Myocyte (in vitro differentiated cells): Measurements from ENCODE around the gene PRDM2. TPM values are rescaled to one million over a fixed set of nuclear protein-coding genes. Genes with fewer than 3 reads are reported as not detected.
"Not testable (repeated sequence)": the region's sequence is repeated elsewhere in the genome, so short reads cannot be mapped to it uniquely, and the experiment has no call there.

Source experiments
- DNase-seq: peaks from one replicate; pipeline ENCODE4 v3.0.0-alpha.2; 2012; ENCODE audit warnings: low read depth
- polyA plus RNA-seq: library from polyadenylated mRNA; unstranded; fragments of >200 nt; gene quantifications from one replicate; pipeline ENCODE4 v1.2.1, GENCODE V29; 2012; ENCODE audit warnings: missing spikeins
- total RNA-seq: library from RNA; depleted of rRNA; stranded (reverse); fragments of >200 nt; gene quantifications from 2 replicates; pipeline ENCODE4 v1.2.3, GENCODE V29; 2014

PRDM2 gene, protein sequence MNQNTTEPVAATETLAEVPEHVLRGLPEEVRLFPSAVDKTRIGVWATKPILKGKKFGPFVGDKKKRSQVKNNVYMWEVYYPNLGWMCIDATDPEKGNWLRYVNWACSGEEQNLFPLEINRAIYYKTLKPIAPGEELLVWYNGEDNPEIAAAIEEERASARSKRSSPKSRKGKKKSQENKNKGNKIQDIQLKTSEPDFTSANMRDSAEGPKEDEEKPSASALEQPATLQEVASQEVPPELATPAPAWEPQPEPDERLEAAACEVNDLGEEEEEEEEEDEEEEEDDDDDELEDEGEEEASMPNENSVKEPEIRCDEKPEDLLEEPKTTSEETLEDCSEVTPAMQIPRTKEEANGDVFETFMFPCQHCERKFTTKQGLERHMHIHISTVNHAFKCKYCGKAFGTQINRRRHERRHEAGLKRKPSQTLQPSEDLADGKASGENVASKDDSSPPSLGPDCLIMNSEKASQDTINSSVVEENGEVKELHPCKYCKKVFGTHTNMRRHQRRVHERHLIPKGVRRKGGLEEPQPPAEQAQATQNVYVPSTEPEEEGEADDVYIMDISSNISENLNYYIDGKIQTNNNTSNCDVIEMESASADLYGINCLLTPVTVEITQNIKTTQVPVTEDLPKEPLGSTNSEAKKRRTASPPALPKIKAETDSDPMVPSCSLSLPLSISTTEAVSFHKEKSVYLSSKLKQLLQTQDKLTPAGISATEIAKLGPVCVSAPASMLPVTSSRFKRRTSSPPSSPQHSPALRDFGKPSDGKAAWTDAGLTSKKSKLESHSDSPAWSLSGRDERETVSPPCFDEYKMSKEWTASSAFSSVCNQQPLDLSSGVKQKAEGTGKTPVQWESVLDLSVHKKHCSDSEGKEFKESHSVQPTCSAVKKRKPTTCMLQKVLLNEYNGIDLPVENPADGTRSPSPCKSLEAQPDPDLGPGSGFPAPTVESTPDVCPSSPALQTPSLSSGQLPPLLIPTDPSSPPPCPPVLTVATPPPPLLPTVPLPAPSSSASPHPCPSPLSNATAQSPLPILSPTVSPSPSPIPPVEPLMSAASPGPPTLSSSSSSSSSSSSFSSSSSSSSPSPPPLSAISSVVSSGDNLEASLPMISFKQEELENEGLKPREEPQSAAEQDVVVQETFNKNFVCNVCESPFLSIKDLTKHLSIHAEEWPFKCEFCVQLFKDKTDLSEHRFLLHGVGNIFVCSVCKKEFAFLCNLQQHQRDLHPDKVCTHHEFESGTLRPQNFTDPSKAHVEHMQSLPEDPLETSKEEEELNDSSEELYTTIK (N-terminal part only)
- total RNA-seq: 18.6 and 20.9 TPM in 2 replicates
- 17.6 TPM for polyA plus RNA-seq

DNA sequence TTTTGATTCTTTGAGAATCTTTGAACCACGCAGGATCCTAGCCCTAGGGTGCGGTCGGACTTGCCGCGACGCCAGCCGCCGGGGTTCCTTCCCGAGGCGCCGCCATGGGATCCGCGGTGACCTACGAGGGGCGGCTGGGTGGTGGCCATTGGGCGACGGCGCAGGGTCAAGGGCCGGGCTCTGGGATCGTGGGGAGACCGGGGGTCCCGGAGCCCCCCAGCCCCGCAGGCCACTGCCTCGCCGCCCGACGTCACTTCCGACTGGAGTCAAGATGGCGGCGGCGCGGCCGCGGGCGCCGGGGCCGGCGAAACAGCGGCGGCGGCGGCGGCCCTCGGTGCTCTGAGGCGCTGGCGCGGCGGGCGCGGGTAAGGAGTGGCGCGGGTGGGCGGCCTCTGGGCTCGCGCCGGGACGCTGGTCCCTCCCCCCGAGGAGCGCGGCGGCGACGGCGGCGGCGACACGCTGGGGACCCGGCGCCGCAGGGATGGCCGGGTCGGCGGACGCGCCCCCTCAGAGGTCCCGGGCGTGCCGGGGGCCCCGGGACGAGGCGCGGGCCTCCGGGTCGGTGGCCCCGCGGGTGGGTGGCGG lies at the start of gene PRDM2:
TSS of gene PRDM2 (plus strand) at position 253 of the 585 bp plus-strand sequence. CDS start 15,418 bp downstream, outside the sequence.
- DNase-seq: peak; percentile 54

DNA sequence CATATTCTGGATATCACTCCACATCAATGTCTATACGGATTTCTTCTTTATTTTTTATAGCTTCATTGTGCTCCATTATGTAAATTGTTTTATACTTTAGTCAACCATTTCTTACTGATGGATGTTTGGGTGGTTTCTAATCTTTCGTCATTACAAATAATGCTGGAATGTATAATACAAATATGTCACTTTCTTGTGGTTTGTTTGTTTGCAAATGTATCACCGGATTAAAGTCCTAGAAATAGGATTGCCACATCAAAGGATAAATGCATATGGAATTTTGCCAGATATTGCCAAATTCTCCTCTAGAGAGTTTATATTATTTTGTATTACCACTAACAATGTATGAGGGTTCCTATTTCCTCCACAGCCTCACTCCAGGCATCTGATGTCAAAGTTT lies 48.7 kb upstream of the PRDM2 start:
- DNase-seq: peak; percentile 3

DNA sequence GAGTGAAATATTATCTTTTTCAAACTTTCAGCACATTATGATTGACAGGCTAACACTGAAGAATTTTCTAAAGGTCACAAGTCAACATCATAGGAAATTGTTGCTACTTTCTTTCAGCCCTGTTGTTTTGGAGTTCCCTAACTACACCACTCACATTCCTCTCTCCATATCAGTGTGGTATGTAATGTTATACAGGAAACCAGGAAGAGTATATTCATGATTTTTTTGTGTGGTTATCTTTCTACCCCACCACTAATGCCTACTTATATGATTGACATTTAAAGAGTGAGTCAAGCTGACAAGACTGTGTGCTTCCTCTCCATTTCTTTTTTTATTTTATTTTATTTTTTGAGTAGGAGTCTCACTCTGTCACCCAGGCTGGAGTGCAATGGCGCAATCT lies 47.8 kb upstream of the PRDM2 start:
- DNase-seq: no peak

DNA sequence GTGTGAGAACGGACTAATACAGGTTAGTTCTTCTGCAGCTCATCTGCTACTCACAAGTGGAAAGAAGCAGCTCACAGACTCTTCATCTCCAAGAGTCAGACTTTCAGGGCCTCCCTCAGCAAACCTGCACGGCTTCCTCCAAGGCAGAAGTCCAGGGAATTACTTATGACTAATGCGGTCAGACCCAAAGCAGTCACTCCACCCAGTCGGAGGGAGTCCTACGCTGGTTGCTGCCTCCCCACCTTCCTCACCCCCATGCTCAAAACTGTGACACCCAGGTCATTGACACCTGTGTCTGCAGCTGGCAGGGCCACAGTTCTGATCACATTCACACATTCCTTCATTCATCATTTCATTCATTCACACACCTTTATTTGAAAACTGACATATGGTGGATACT lies 38.4 kb upstream of the PRDM2 start:
- DNase-seq: peak; percentile 9

DNA sequence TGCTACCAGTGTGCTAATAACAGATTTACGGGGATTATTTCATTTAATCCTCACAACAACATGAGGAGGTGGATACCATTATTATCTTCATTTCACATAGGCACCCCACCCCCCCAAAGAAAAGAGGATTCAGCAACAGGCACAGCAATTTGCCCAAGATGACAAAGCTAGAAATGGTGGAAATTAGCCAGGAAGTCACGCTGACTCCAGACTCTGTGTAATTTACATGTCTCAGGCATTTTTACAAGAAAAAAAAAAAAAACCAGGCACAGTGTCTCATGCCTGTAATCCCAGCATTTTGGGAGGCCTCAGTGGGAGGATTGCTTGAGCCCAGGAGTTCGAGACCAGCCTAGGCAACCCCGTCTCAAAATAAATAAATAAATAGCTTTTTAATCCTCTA lies 37.5 kb upstream of the PRDM2 start:
- peak; percentile 32 for DNase-seq

DNA sequence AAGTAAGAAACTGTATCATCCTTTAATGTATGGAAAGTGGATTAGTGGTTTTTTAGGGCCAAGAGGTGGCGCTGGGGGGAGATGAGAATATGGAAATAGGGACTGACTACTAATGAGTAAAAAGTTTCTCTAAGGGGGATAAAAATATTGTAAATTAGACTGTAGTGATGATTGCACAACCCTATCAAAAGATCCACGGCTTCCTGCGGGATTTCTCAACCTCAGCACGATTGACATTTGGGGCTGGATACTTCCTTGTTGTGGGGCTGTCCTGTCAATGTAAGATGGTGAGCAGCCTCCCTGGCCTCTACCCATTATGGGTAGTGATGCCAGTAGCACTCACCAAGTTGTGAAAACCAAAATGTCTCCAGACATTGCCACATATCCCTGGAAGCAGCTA lies 36.0 kb upstream of the PRDM2 start:
- DNase-seq: no peak

DNA sequence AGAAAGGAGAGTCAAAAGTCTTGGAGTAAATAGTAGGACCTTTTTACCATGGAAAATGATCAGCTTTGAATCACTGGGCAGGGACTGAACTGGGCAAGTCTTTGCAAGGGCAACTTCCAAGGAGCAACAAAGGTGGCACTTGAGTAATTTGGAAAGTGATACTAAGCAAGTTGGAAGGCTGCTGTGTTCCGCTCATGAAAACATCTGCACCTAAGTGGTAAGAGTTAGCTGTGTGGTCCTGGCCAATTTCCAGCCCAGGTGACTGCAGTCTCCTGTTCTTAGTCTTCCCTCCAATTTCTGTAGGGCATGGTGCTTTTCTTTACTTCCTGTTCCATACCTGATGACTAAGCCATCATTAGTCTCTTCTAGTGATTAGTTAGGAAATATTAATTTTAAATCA lies 35.5 kb upstream of the PRDM2 start:
- DNase-seq: no peak

DNA sequence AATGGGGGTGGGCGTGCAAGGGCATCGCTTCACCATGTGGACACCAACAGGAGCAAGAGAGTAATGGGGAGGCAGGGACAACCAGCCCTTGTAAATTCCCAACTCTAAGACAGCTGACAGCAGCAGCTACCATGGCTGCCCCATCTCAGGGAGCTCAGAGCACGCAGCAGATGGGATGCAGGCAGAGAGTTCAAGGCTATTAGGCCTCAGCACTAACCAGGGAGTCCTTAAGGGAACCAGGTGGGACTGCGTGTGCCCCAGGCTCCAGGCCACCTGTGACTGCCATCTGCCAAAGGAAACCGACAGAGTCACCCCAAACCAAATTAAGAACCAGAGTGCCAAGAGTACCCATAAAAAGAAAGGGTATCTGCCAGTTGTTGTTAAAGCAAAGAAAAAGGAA lies 33.7 kb upstream of the PRDM2 start:
- DNase-seq: no peak

DNA sequence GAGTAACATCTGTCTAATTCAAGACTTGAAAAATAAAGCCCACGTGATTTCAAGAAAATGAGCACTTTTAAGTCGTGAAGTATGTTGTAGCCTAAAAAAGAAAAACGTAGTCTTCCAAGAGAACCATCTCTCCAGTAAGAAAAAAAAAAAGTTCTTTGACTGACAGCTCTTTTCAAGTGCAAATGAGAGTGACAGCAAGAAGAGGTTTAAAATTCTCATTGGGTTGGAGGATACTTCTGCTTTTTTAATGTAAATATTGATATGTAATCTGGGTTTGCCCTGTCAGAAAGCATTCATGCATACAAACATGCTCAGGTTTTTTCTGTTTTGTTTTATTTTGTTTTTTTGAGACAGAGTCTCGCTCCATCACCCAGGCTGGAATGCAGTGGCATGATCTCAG lies 32.3 kb upstream of the PRDM2 start:
- DNase-seq: no peak

DNA sequence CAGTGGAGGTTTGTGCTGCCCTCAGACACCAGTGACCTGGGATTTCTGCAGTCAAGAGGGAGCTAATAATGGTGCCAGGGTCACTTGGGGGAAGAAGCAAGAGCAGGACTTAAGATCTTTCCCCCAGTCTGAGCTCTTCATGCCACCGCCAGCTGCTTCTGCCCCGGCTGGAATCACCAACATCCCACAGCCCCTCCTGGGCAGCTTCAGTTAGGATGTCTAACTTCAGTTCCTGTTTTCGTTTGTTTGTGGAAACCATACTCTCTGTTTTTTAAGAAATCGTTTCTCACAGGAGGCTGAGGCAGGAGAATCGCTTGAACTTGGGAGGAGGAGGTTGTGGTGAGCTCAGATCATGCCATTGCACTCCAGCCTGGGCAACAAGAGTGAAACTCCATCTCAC lies 25.6 kb upstream of the PRDM2 start:
- DNase-seq: no peak

DNA sequence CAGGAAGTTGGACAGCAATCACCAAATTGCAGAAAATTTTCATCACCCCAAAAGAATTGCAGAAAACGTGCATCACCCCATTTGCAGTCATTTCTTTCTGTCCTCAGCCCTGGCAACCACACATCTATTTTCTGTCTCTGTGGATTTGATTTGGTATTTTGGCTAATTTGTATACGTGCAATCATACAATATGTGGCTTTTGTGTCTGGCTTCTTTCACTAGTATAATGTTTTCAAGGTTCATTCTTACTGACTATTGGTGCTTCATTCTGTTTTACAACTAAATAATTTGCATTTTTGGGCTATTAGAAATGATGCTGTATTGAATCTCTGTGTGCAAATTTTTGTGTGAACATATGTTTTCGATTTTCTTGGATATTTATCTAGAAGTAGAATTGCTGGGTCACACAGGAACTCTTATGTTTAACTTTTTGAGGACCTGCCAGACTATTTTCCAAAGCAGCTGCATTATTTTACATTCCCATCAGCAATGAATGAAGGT lies 24.8 kb upstream of the PRDM2 start:
- DNase-seq: no peak

DNA sequence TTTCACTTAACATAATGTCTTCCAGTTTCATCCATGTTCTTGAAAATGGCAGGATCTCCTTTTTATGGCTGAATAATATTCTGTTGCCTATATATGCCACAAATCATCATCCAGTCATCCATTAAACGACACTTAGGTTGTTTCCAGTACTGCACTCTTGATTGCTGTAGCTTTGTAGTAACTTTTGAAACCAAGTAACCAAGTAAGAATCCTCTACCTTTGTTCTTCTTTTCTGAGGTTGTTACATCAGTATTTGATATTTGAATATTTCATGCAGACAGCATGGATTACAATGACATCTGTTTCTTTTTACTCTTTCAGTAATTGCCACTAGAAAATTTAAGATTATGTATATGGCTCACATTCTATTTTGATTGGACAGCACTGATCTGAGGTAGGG lies 22.1 kb upstream of the PRDM2 start:
- DNase-seq: no peak

DNA sequence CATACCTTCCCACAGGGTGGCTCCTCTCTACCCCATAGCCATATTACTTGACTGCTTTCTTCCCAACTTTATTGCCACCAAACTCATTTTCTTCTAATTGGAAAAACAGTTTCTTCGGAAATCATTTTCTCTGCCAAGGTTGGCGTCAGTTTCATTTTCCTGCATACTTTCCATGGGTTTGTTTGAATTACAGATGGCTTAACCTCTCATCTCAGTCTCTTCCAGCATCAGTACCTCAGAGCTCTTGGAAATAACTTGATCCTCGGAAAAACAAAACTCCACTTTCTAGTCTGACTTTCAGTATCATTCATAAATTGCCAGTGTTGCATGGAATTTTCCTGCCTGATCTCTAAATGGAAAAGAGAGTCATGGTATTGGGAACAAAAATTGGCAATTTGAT lies 20.3 kb upstream of the PRDM2 start:
- no peak for DNase-seq

DNA sequence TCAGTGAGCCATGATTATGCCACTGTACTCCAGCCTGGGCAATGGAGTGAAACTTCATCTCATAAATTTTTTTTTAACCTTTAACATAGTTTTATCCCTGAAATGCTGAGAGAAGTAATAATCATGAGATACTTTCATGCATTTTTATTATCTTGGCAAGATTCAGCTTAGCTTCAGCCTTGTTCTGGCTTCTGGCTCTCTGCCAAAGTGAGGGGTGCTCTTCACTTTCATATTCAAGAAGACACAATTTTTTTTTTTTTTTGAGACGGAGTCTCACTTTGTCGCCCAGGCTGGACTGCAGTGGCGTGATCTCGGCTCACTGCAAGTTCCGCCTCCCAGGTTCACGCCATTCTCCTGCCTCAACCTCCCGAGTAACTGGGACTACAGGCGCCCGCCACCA lies 19.4 kb upstream of the PRDM2 start:
- DNase-seq: not testable (repeated sequence)

DNA sequence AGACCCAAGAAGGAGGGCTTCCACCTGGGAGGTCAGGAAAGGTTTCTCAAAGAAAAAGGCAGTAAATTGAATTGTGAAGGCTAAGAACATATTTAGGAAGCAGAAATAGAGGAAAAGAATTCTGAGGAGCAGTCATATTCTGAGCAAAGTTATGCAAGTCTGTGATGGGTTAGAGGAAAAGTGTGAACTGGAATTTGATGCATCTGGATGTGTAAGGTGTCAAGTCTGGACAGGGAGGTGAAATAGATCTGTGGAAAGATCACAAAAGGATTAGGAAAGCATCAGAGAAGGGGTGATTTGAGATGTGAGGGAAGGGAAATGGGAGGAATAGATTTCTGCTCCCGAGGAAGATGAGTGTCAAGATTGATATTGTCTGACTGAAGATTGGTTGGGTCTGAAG lies 18.1 kb upstream of the PRDM2 start:
- DNase-seq: no peak

DNA sequence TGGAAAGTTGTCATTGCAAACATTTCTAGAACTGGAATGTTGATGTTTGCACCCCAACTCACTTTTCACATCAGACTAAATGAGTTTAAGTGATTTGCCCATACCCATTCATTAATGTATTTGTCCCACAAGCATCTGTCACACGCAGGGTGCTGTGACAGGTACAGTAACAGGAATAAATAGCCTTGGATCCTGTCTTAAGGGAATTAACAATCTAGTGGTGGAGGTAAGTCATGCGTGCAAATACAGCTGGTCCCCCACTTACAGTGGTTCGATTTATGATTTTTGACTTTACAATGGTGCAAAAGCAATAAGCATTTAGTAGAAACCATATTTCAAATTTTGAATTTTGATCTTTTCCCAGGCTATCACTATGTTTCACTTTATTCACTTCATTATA lies 17.5 kb upstream of the PRDM2 start:
- no peak for DNase-seq

DNA sequence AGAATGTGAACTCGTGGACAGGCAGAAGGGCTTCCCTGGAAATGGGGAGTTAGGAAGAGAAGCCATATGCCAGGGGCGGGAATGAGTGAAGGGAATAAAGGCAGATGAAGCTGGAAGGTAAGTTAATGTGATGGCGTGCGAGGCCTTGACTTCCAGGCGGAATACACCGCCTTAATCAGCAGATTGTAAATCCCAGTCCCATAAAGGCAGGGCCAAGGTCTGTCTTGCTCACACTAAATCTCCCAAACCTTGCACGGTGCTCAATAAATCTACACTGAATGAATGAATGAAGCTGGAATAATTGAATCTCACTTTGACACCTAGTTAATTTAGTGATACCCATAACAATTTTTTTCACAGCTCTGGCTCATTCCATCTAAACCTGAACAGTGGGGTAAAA lies 16.8 kb upstream of the PRDM2 start:
- no peak for DNase-seq

DNA sequence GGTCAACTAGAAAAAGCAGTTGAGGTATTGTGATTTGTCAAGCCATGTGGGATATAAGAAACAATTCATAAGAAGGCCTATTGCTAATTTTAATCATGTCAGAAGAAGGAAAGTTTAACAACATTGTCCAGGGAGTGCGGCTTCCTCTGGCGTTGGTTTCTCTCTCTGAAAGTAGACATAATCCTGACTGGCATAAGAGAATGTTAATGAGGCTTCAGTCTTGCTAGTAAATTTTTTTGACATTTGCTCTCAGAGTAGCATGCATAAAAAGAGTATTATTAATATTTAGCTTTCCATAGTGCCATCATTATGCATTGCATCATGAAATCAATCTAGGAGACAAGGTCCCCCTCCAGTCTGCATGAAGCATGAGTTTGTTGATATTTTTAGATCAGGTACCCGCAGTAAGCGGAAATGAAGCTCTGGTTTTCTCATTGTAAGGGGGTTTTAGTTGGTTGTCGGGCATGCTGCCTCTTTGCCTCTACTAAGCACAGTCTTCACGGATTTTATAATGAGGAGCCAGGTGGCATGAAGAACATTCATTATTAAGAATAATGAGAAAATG lies 12.8 kb upstream of the PRDM2 start:
- DNase-seq: no peak

DNA sequence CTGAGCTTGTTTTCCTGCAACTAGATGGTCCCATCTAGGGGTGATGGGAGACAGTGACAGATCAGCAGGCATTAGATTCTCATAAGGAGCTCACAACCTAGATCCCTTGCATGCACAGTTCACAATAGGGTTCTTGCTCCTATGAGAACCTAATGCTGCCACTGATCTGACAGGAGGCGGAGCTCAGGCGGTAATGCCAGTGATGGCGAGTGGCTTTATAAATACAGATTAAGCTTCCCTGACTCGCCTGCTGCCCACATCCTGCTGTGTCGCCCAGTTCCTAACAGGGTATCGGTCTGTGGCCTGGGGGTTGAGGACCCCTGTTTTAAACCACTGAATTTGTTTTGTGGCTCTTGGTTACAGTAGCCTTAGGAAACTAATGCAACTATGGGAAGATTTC lies 6.9 kb upstream of the PRDM2 start:
- DNase-seq: not testable (repeated sequence)

DNA sequence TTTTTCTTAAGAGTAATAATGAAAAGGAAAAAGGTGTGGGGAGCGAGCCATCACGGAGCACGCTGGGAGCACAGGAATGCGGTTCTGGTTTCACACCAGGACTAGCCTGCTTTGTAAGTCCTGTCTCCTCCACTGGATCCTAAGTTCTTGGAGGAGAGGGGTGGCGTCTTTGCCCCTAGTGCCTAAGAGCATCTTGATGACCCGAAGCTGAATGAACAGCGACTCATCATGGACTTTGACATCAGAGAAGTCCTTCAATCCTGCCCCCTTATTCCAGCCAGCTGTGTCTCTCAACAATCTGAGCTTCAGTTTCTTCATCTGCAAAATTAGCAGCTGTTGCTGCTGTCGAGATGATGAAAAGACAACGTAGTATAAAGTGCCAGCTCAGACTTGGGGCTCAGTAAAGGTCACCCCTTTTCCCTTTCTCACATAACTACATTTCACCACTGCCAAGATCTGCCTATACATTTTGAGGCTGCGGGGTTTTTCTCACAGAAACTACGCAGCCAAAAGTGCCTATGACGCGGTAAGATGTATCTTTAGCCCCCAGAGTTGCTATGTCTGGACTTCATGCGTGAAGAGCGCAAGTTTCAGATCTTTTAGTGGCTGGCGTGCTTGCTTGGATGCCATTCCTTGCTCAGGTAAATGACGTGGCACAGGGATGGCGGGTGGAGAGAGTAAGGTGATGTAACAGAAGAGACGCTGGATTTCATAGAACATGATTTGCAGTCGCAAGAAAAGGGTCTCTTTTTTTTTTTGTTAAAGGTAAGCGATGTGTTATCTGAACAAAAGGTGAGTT lies 4.9 kb upstream of the PRDM2 start:
- peak; percentile 6 for DNase-seq
